GM06990 (cell line): Measurements from ENCODE around the gene SMIM22.

Experiments used
- DNase-seq: peaks from one replicate; pipeline ENCODE4 v3.0.0-alpha.2; 2011; ENCODE audit not compliant: insufficient read length; ENCODE audit errors: extremely low read depth
- H3K27me3 ChIP-seq: replicated peaks from 2 replicates; pipeline ENCODE4 v1.6.0; 2011; ENCODE audit warnings: low read length; ENCODE audit not compliant: control insufficient read depth, insufficient read depth
- H3K36me3 ChIP-seq: 2 replicates; pipeline ENCODE4 v1.5.1; 2011; ENCODE audit warnings: low read length; ENCODE audit not compliant: control insufficient read depth, insufficient read depth
- H3K4me3 ChIP-seq: replicated peaks from 2 replicates; pipeline ENCODE4 v1.5.1; 2011; ENCODE audit warnings: low read depth, mild to moderate bottlenecking, control low read depth, low read length
- CTCF ChIP-seq: IDR thresholded peaks from 2 replicates; pipeline ENCODE4 v1.5.1; 2011; ENCODE audit warnings: low read length, control low read depth, mild to moderate bottlenecking, inconsistent platforms; ENCODE audit not compliant: insufficient read depth, poor library complexity, severe bottlenecking

Gene SMIM22

GRCh38 chr16:4799171-4799855, 4.1 kb downstream of the SMIM22 start:
- no peak for TF ChIP-seq CTCF
- no peak for DNase-seq
- Histone ChIP-seq H3K27me3 (no peaks in the 10 kb centered on the region), H3K36me3 (peaks cover 1% of the 10 kb centered on the region; the same call in 1 of the 2 replicates), H3K4me3 (no peak overlapping the region)

GRCh38 chr16:4800290-4801041, 5.3 kb downstream of the SMIM22 start:
- no peak for TF ChIP-seq CTCF
- Histone ChIP-seq H3K36me3 (peaks cover 7% of the 10 kb centered on the region), H3K27me3 (no peaks in the 10 kb centered on the region), H3K4me3 (peak overlapping the region; percentile 20)
- peak; percentile 40 for DNase-seq

- no peak for DNase-seq
- Histone ChIP-seq H3K27me3 (no peaks in the 10 kb centered on the region), H3K4me3 (peak overlapping the region; percentile 76), H3K36me3 (peaks cover 7% of the 10 kb centered on the region)
- TF ChIP-seq CTCF: no peak
Observed at GRCh38 chr16:4801051-4801961, 6.1 kb downstream of the SMIM22 start.

- TF ChIP-seq CTCF: no peak
- peaks cover 7% of the 10 kb centered on the region for H3K36me3 ChIP-seq
- peak; percentile 92 for DNase-seq
- H3K4me3 ChIP-seq: peak within 1 kb of the TSS; percentile 76
- no peaks in the 10 kb centered on the region for H3K27me3 ChIP-seq
Observed at GRCh38 chr16:4801962-4802658, 6.9 kb downstream of the SMIM22 start, which contains the start of gene ROGDI. Gene ROGDI (minus strand): TSS chr16:4802633. CDS start chr16:4802571, 62 bp downstream.

GRCh38 chr16:4802659-4803287, 7.6 kb downstream of the SMIM22 start:
- H3K36me3 ChIP-seq: peaks cover 9% of the 10 kb centered on the region
- DNase-seq: peak; percentile 90
- peak overlapping the region; percentile 76 for H3K4me3 ChIP-seq
- TF ChIP-seq CTCF: no peak
- no peaks in the 10 kb centered on the region for H3K27me3 ChIP-seq
